ENCODE data around the gene ARID1A. TPM values are rescaled to one million over a fixed set of nuclear protein-coding genes. Genes with fewer than 3 reads are reported as not detected.

Gene ARID1A
- total and polyA plus RNA-seq, 2 of the 8 experiments (the other 6 are each of a cell fraction or from before 2014, with no cell fraction given) = 52.1 to 103 TPM

DNA sequence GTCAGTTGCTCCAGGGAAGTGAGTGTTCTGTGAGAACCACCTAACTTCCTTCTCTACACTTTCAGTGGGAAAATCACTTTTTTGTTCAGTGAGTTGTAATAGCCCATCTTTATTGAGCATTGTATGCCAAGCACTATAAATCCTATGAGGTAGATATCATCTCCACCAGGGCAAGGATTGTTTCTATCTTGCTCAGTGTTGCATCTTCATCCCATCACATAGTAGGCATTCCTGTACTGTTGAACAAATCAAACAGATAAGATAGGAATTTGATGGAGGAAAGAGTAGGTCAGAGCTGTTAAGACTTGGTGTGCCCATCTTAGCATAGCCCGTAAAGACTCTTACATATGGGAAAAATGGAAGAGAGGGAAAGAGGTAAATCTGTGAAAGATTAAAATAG is 89.1 kb downstream of the ARID1A start:
- Histone ChIP-seq H3K36me3 (ENCODE audit: control insufficient read depth in 2 of 4, insufficient read depth in 4 of 4, low read length in 3 of 4) (peaks cover 9 to 23% (median 12%) of the 10 kb centered on the region in 4 experiments), H3K79me1 (ENCODE audit: low read depth, low read length) (no peaks in the 10 kb centered on the region), H3K18ac (ENCODE audit: extremely low read depth, low read length) (no peak overlapping the region), H2AFZ (ENCODE audit: low read length) (no peak overlapping the region), H2BK5ac (ENCODE audit: low read depth, low read length) (no peak overlapping the region), H4K5ac (ENCODE audit: insufficient read length, low read depth, low read length) (no peak overlapping the region), H2BK15ac (ENCODE audit: low read length) (no peak overlapping the region), H3K4me1 (replicated peaks in 1 of 4; ENCODE audit: control insufficient read depth in 3 of 4, insufficient read depth in 4 of 4, low read length in 3 of 4) (peaks cover 7 to 19% (median 13%) of the 10 kb centered on the region in 4 experiments; a peak in 6 of 7 replicates), H3K4ac (replicated peaks; ENCODE audit: insufficient read length, low read depth, low read length) (no peak overlapping the region), H2AK5ac (ENCODE audit: low read depth, low read length) (no peak overlapping the region), H3K4me2 (ENCODE audit: insufficient read depth in 1 of 2, low read depth in 2 of 2, low read length in 2 of 2) (no peak overlapping the region), H4K8ac (ENCODE audit: extremely low read depth, insufficient read depth, low read length) (no peak overlapping the region), H3K14ac (ENCODE audit: insufficient read length) (no peak overlapping the region), H3K4me3 (ENCODE audit: extremely low read depth in 1 of 4, insufficient read depth in 2 of 4, low read depth in 3 of 4, low read length in 4 of 4) (no peak overlapping the region), H2BK120ac (replicated peaks; ENCODE audit: low read depth, low read length) (no peak overlapping the region), H3K9ac (replicated peaks in 1 of 4; ENCODE audit: extremely low read depth in 1 of 4, low read depth in 3 of 4, low read length in 3 of 4) (no peak overlapping the region), H3K23me2 (ENCODE audit: low read depth, low read length) (peaks cover 14% of the 10 kb centered on the region), H3K79me2 (ENCODE audit: control insufficient read depth in 1 of 2, insufficient read depth in 2 of 2, low read length in 2 of 2) (no peaks in the 10 kb centered on the region), H2BK12ac (ENCODE audit: low read depth, low read length) (no peak overlapping the region), H3K23ac (ENCODE audit: insufficient read length) (no peak overlapping the region), H4K20me1 (replicated peaks in 1 of 2; ENCODE audit: control insufficient read depth in 1 of 2, insufficient read depth in 2 of 2, low read length in 2 of 2) (peaks cover 1 to 8% of the 10 kb centered on the region in 2 experiments), H3K56ac (replicated peaks; ENCODE audit: insufficient read length, low read depth, low read length) (no peak overlapping the region), H3K9me3 (ENCODE audit: insufficient read depth in 2 of 2, low read depth in 1 of 2, low read length in 1 of 2) (no peaks in the 10 kb centered on the region), H4K91ac (replicated peaks; ENCODE audit: insufficient read length, low read length) (no peak overlapping the region), H2BK20ac (ENCODE audit: low read length) (no peak overlapping the region), H3K27ac (ENCODE audit: low read depth, low read length) (no peak overlapping the region), H3K27me3 (replicated peaks in 1 of 4; ENCODE audit: control insufficient read depth in 3 of 4, extremely low read depth in 1 of 4, insufficient read depth in 3 of 4, low read length in 3 of 4) (no peaks in the 10 kb centered on the region)
- FAIRE-seq (no peak), DNase-seq (ENCODE audit: low read depth in 1 of 2, low spot score in 2 of 2) (no peak)
- WGBS, 2 experiments (ENCODE audit: extremely low coverage in 1 of 2, insufficient coverage in 1 of 2, insufficient read length in 1 of 2, insufficient replicate concordance in 2 of 2, low coverage in 1 of 2, low lambda C conversion rate in 2 of 2, missing lambda C conversion rate in 1 of 2) = 94% methylated on average over 1 of the region's 1 CpG; no CpG with 5 or more reads in 1 of the 2 experiments
- TF ChIP-seq KDM5A (IDR thresholded peaks at IDR 0.05; ENCODE audit: low read length) = no peak
- no peak for TF ChIP-seq EGR1 (IDR thresholded peaks at IDR 0.05; ENCODE audit: borderline replicate concordance, low read depth, low read length)
- no peak for TF ChIP-seq GTF2F1 (IDR thresholded peaks at IDR 0.05; ENCODE audit: borderline replicate concordance, low read depth, low read length)
- TF ChIP-seq SIRT6 (IDR thresholded peaks at IDR 0.05; ENCODE audit: low read length) = no peak
- ChIA-PET CTCF (ENCODE audit: partially characterized antibody) (interaction anchor here (0.7 to 1.7 kb wide), 5 partner anchors 15 to 183 kb away, joined by 3 to 4 read pairs (median 3); no protein-coding TSS in a partner anchor), POLR2A (ENCODE audit: partially characterized antibody) (interaction anchor here (1.4 to 11.6 kb wide), 4 partner anchors 13 to 115 kb away, joined by 4 to 118 read pairs (median 5); partner anchors contain the start of genes ARID1A and GPATCH3)

Measured in H1 (cell line).